ENCODE measurements around the gene GTF3C1. TPM values are rescaled to one million over a fixed set of nuclear protein-coding genes. Genes with fewer than 3 reads are reported as not detected.
"Not testable (repeated sequence)": the region's sequence is repeated elsewhere in the genome, so short reads cannot be mapped to it uniquely, and the experiment has no call there.

GTF3C1 gene
- total and polyA plus RNA-seq, 12 donors, result 51.0 to 225 (median 84.3) TPM

GRCh38 chr16:27460213-27460612 lies 89.5 kb downstream of the GTF3C1 start:
- DNase-seq, result no peak
- H3K27ac ChIP-seq, result peak overlapping the region in 3 of 5 donors; percentile 56 to 62 (median 57)

GRCh38 chr16:27458987-27459688 lies 90.6 kb downstream of the GTF3C1 start:
- intact Hi-C loops (cut with DNase I), result loop anchor here in 1 of 2 donors (5.0 to 10.0 kb wide), 3 partner anchors 84 to 302 kb away; no protein-coding TSS in a partner anchor
- H3K9me3 ChIP-seq (replicated peaks in 1 of 3), result no peaks in the 10 kb centered on the region
- no peak overlapping the region for H3K27ac ChIP-seq
- DNase-seq, result no peak
- H3K36me3 ChIP-seq (replicated peaks in 1 of 2), result peaks cover 0 to 50% of the 10 kb centered on the region in 2 donors
- 86 to 91% (median 90%) methylated on average over 5 of the region's 5 CpGs for WGBS, 4 donors
- TF ChIP-seq POLR2A (IDR thresholded peaks at IDR 0.05) (no peak), CTCF (IDR thresholded peaks at IDR 0.05) (no peak)
- H3K27me3 ChIP-seq, result no peaks in the 10 kb centered on the region
- H3K4me1 ChIP-seq (replicated peaks in 1 of 2), result peaks cover 8 to 18% of the 10 kb centered on the region in 2 donors
- H3K4me3 ChIP-seq, result no peak overlapping the region

More at GRCh38 chr16:27460213-27460612, 89.5 kb downstream of the GTF3C1 start:
- intact Hi-C loops (cut with DNase I), result loop anchor here in 1 of 2 donors (10.0 kb wide), 2 partner anchors 235 to 285 kb away; no protein-coding TSS in a partner anchor
- Histone ChIP-seq H3K9me3 (replicated peaks in 1 of 3) (no peaks in the 10 kb centered on the region), H3K27me3 (no peaks in the 10 kb centered on the region), H3K4me1 (replicated peaks in 1 of 2) (peaks cover 8 to 18% of the 10 kb centered on the region in 2 donors), H3K4me3 (no peak overlapping the region), H3K36me3 (replicated peaks in 1 of 2) (peaks cover 0 to 61% of the 10 kb centered on the region in 2 donors)
- no peak for TF ChIP-seq CTCF (IDR thresholded peaks at IDR 0.05)
- TF ChIP-seq POLR2A (IDR thresholded peaks at IDR 0.05), result no peak
- whole genome bisulfite sequencing, 4 donors, result 34 to 66% (median 54%) methylated on average over 4 of the region's 4 CpGs

GRCh38 chr16:27458258-27458657 lies 91.5 kb downstream of the GTF3C1 start:
- Histone ChIP-seq H3K9me3 (replicated peaks in 1 of 3) (no peaks in the 10 kb centered on the region), H3K4me1 (replicated peaks in 1 of 2) (peaks cover 8 to 18% of the 10 kb centered on the region in 2 donors), H3K4me3 (no peak overlapping the region), H3K27ac (no peak overlapping the region), H3K27me3 (no peaks in the 10 kb centered on the region), H3K36me3 (replicated peaks in 1 of 2) (peaks cover 0 to 41% of the 10 kb centered on the region in 2 donors)
- TF ChIP-seq CTCF (IDR thresholded peaks at IDR 0.05) (no peak), POLR2A (IDR thresholded peaks at IDR 0.05) (no peak)
- no peak for DNase-seq
- 61 to 77% (median 68%) methylated on average over 5 of the region's 5 CpGs for WGBS, 4 donors
- intact Hi-C loops (cut with DNase I), result loop anchor here in 1 of 2 donors (5.0 to 10.0 kb wide), 3 partner anchors 83 to 301 kb away; no protein-coding TSS in a partner anchor

GRCh38 chr16:27457605-27457900 lies 92.2 kb downstream of the GTF3C1 start:
- intact Hi-C loops (cut with DNase I), result loop anchor here in 1 of 2 donors (5.0 to 10.0 kb wide), 3 partner anchors 83 to 300 kb away; no protein-coding TSS in a partner anchor
- not testable (repeated sequence) for H3K9me3 ChIP-seq (replicated peaks in 1 of 3); H3K4me3 ChIP-seq; H3K27me3 ChIP-seq; DNase-seq; H3K27ac ChIP-seq
- 76 to 93% (median 86%) methylated on average over 17 of the region's 17 CpGs for WGBS, 4 donors
- Histone ChIP-seq H3K36me3 (replicated peaks in 1 of 2) (peaks cover 0 to 34% of the 10 kb centered on the region in 2 donors), H3K4me1 (replicated peaks in 1 of 2) (peaks cover 8 to 18% of the 10 kb centered on the region in 2 donors)

All from adrenal gland (tissue), 12 donors.